ENCODE measurements around the gene LRFN4.

LRFN4 gene

GRCh38 chr11:66851698-66852465, 5.0 kb upstream of the LRFN4 start:
- TF ChIP-seq CTCF (IDR thresholded peaks at IDR 0.05), result peak; percentile 10; the same call in 1 of the 2 replicates

GRCh38 chr11:66852466-66853241, 4.2 kb upstream of the LRFN4 start:
- no peak; the same call in 1 of the 2 replicates for TF ChIP-seq CTCF (IDR thresholded peaks at IDR 0.05)

GRCh38 chr11:66853242-66854229, 3.3 kb upstream of the LRFN4 start:
- TF ChIP-seq CTCF (IDR thresholded peaks at IDR 0.05), result no peak

DNA sequence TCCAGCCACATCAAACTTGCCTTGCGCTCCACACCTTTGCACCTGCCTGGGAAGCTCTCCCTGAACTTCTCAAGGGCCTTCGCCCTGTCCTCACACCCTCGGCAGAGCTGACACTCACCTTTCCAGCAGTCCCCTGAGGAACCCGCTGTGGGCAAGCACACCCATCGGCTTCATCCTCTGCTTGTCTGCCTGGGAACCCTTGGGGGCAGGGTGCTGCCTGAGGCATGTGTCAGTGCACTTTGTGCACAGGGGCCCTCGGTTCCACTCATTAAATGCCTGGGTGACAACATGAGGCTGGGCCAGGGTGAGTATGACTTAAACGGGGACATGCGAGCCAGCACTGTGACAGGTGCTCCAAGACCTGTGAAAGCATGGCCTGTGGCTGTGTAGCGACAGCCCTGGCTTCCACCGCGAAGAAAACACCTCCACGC, 2.6 kb upstream of the LRFN4 start:
- TF ChIP-seq CTCF (IDR thresholded peaks at IDR 0.05), result no peak

GRCh38 chr11:66854729-66855211, 2.1 kb upstream of the LRFN4 start:
- no peak for TF ChIP-seq CTCF (IDR thresholded peaks at IDR 0.05)

- no peak for TF ChIP-seq CTCF (IDR thresholded peaks at IDR 0.05)
Observed at GRCh38 chr11:66855574-66856495, 1.0 kb upstream of the LRFN4 start.
